RWPE1 (cell line): ENCODE measurements around the gene MAPK4.
"Not testable (repeated sequence)": the region's sequence is repeated elsewhere in the genome, so short reads cannot be mapped to it uniquely, and the experiment has no call there.

Experiments used
- CTCF ChIA-PET: fragments of 350-600 bp; sonication (Branson Sonifier 250); formaldehyde crosslinking; extraction: SDS; loops from one replicate; lab custom pipeline; 2021; lab: Yijun Ruan, JAX
- POLR2A ChIA-PET: fragments of 400-600 bp; formaldehyde crosslinking; extraction: SDS; loops from one replicate; lab custom pipeline; 2020; ENCODE audit warnings: antibody characterized with exemption; ENCODE audit not compliant: low non-redundant PET; lab: Yijun Ruan, JAX
- DNase-seq: peaks from one replicate; pipeline ENCODE4 v3.0.0; 2012; ENCODE audit warnings: low spot score
- H3K27ac ChIP-seq: fragments of 450-650 bp; 2 replicates; pipeline ENCODE4 v1.5.1; 2017
- CTCF ChIP-seq: fragments of 450-650 bp; conservative IDR thresholded peaks from 2 replicates; pipeline ENCODE4 v1.5.1; 2017; ENCODE audit warnings: low read depth, mild to moderate bottlenecking

The MAPK4 gene

GRCh38 chr18:50562686-50563085 is 2.8 kb downstream of the MAPK4 start:
- no peak for DNase-seq
- H3K27ac ChIP-seq, result no peak overlapping the region
- POLR2A ChIA-PET, result no interaction called here
- CTCF ChIA-PET, result no interaction called here
- TF ChIP-seq CTCF, result no peak

GRCh38 chr18:50563376-50563775 is 3.5 kb downstream of the MAPK4 start:
- CTCF ChIA-PET, result interaction anchor here (1.1 kb wide), 1 partner anchor 16 kb away, joined by 3 read pairs; no protein-coding TSS in a partner anchor
- POLR2A ChIA-PET, result no interaction called here

GRCh38 chr18:50569930-50570329 is 10.0 kb downstream of the MAPK4 start:
- H3K27ac ChIP-seq, result no peak overlapping the region
- TF ChIP-seq CTCF, result no peak
- no peak for DNase-seq
- POLR2A ChIA-PET, result no interaction called here
- CTCF ChIA-PET, result no interaction called here

More at GRCh38 chr18:50563376-50563775, 3.5 kb downstream of the MAPK4 start:
- no peak overlapping the region for H3K27ac ChIP-seq
- no peak for TF ChIP-seq CTCF
- no peak for DNase-seq

GRCh38 chr18:50571606-50572005 is 11.7 kb downstream of the MAPK4 start:
- TF ChIP-seq CTCF, result no peak
- no peak overlapping the region for H3K27ac ChIP-seq
- POLR2A ChIA-PET, result no interaction called here
- CTCF ChIA-PET, result interaction anchor here (0.7 kb wide), 1 partner anchor 9 kb away, joined by 3 read pairs; no protein-coding TSS in a partner anchor
- DNase-seq, result no peak

- POLR2A ChIA-PET, DNase-seq, H3K27ac ChIP-seq: not testable (repeated sequence)
- CTCF ChIA-PET, result interaction anchor here (0.6 to 0.8 kb wide), 2 partner anchors 9 to 23 kb away, joined by 3 read pairs; no protein-coding TSS in a partner anchor
Measured at GRCh38 chr18:50573196-50573595, 13.3 kb downstream of the MAPK4 start.

GRCh38 chr18:50573679-50574078 is 13.8 kb downstream of the MAPK4 start:
- POLR2A ChIA-PET, result no interaction called here
- no peak for DNase-seq
- CTCF ChIA-PET, result interaction anchor here (0.6 to 0.8 kb wide), 2 partner anchors 9 to 22 kb away, joined by 3 read pairs; no protein-coding TSS in a partner anchor

More at GRCh38 chr18:50573679-50574078, 13.8 kb downstream of the MAPK4 start:
- no peak for TF ChIP-seq CTCF
- no peak overlapping the region for H3K27ac ChIP-seq
